Thyroid gland (tissue), 4 donors: ENCODE measurements around the gene CTNNB1.
A peak's percentile ranks its signal among the peaks of the same experiment; 100 is the strongest.

ENCODE experiments used
- POLR2A ChIP-seq, 2 donors: fragments of 450-650 bp; IDR thresholded peaks; one replicate each; pipeline ENCODE4 v1.6.1; 2017; ENCODE audit warnings: antibody characterized with exemption in 2 of 2, mild to moderate bottlenecking in 2 of 2, moderate library complexity in 1 of 2
- TF ChIP-seq, protein P1 (sequence below), 6 experiments: fragments of 200-600 bp in 3 of 6; fragments of 450-650 bp in 3 of 6; sonication (generic) in 3 of 6; IDR thresholded peaks; one replicate each; pipeline ENCODE4 v1.5.1; 2016 to 2019; ENCODE audit warnings: antibody characterized with exemption in 6 of 6, mild to moderate bottlenecking in 2 of 6, inconsistent platforms in 1 of 6, moderate library complexity in 1 of 6

DNA sequence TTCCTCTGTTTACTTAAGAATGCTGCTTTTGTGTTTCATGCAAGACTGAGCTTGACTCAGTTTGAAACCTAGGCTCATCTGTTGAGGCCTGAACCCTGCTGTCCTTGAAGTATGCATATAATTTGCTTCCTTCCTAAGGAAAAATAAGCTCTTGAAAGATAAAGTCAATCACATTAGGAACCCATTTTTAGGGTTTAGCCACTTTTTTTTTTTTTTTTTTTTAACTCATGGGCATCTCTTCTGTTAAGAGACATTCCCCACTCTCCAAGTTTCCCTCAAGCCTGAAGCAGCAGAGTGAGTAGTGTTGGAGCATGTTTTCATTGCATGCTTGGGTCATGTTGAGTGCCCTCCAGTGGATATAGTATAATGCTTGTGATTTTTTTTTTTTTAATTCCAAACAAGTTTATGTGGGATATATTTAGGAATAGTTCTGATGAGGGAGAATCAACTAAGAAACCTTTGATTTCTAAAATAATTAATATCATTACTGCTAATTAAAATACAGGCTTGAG is 3.6 kb downstream of the CTNNB1 start:
- TF ChIP-seq, protein P1, sequence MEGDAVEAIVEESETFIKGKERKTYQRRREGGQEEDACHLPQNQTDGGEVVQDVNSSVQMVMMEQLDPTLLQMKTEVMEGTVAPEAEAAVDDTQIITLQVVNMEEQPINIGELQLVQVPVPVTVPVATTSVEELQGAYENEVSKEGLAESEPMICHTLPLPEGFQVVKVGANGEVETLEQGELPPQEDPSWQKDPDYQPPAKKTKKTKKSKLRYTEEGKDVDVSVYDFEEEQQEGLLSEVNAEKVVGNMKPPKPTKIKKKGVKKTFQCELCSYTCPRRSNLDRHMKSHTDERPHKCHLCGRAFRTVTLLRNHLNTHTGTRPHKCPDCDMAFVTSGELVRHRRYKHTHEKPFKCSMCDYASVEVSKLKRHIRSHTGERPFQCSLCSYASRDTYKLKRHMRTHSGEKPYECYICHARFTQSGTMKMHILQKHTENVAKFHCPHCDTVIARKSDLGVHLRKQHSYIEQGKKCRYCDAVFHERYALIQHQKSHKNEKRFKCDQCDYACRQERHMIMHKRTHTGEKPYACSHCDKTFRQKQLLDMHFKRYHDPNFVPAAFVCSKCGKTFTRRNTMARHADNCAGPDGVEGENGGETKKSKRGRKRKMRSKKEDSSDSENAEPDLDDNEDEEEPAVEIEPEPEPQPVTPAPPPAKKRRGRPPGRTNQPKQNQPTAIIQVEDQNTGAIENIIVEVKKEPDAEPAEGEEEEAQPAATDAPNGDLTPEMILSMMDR (IDR thresholded peaks at IDR 0.05), result peak in 3 of 6 experiments; percentile 15 to 55 (median 41)
- no peak for TF ChIP-seq POLR2A (IDR thresholded peaks at IDR 0.05)
